Measurements from ENCODE around the gene FBXL17. TPM values are rescaled to one million over a fixed set of nuclear protein-coding genes. Genes with fewer than 3 reads are reported as not detected.
A peak's percentile ranks its signal among the peaks of the same experiment; 100 is the strongest.

The FBXL17 gene
- total RNA-seq, 1 donor from 2014 or later: 12.7 TPM

DNA sequence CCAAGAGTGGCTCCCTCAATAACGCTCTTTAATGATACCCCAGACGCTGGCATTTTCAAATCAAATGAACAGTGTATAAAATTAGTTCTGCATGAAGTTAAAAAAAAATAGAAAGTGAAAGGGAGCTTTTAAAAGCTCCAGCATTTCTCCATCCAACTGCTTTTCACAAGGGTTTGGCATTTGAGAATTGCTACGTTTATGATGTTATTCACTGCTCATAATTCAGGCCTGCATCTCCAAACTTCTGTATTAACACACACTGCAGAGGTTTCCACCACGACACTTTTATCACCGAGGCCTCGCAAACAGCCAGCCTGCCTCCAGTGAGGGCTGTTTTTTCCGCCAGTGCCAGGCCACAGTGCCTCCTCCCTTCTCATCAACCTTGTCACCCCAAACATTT is 505.6 kb downstream of the FBXL17 start:
- no peak for TF ChIP-seq EZH2 (IDR thresholded peaks at IDR 0.05; ENCODE audit: insufficient read depth, low read length)
- TF ChIP-seq, protein P1, sequence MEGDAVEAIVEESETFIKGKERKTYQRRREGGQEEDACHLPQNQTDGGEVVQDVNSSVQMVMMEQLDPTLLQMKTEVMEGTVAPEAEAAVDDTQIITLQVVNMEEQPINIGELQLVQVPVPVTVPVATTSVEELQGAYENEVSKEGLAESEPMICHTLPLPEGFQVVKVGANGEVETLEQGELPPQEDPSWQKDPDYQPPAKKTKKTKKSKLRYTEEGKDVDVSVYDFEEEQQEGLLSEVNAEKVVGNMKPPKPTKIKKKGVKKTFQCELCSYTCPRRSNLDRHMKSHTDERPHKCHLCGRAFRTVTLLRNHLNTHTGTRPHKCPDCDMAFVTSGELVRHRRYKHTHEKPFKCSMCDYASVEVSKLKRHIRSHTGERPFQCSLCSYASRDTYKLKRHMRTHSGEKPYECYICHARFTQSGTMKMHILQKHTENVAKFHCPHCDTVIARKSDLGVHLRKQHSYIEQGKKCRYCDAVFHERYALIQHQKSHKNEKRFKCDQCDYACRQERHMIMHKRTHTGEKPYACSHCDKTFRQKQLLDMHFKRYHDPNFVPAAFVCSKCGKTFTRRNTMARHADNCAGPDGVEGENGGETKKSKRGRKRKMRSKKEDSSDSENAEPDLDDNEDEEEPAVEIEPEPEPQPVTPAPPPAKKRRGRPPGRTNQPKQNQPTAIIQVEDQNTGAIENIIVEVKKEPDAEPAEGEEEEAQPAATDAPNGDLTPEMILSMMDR (IDR thresholded peaks at IDR 0.05; ENCODE audit: insufficient read depth, low read depth, low read length): no peak
- Histone ChIP-seq H3K36me3 (ENCODE audit: insufficient read depth, low read length) (no peaks in the 10 kb centered on the region), H3K4me1 (ENCODE audit: insufficient read depth, low read length) (peaks cover 15% of the 10 kb centered on the region), H2AFZ (ENCODE audit: low read depth, low read length) (no peak overlapping the region), H3K79me2 (ENCODE audit: insufficient read depth, low read length) (no peaks in the 10 kb centered on the region), H3K27ac (ENCODE audit: low read depth, low read length) (no peak overlapping the region), H3K4me2 (ENCODE audit: low read length) (no peak overlapping the region), H3K9me3 (ENCODE audit: insufficient read depth, low read depth, low read length) (no peaks in the 10 kb centered on the region), H4K20me1 (ENCODE audit: insufficient read depth, low read length) (no peaks in the 10 kb centered on the region), H3K27me3 (ENCODE audit: insufficient read depth, low read length) (no peaks in the 10 kb centered on the region), H3K4me3 (ENCODE audit: insufficient read depth, low read depth, low read length) (no peak overlapping the region), H3K9ac (ENCODE audit: low read length) (no peak overlapping the region)
- Mint-ChIP-seq H3K4me1 (ENCODE audit: low read depth, unreplicated experiment) (peaks cover 23% of the 10 kb centered on the region), H3K27ac (ENCODE audit: unreplicated experiment) (peak overlapping the region; percentile 34), H3K36me3 (ENCODE audit: low read depth, unreplicated experiment) (peaks cover 2% of the 10 kb centered on the region), H3K4me3 (ENCODE audit: unreplicated experiment) (no peak overlapping the region), H3K27me3 (ENCODE audit: low read depth, unreplicated experiment) (no peaks in the 10 kb centered on the region), H3K9me3 (ENCODE audit: unreplicated experiment) (no peaks in the 10 kb centered on the region)
- FAIRE-seq: peak; percentile 67
- no peak for DNase-seq (ENCODE audit: low read depth)

DNA sequence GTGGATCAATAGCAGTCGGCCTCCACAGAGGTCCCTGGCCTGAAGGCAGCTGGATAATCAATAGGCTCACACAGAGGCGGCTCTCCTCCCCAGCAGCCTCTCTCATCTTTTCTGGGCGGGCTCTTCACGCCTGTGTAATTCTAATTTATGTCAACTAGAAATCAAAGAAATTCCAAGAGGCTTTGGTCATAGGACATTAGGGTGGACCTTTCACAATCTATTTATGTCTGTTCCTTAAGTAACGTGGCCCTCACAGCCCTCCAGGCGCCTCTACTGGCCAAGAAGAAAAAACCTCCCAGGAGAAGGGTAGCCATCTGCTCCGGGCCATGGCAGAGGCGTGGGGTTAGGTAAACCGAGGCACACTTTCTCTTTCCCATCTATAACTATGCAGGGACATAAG is 506.1 kb downstream of the FBXL17 start:
- H3K9me3 ChIP-seq (ENCODE audit: insufficient read depth, low read depth, low read length): no peaks in the 10 kb centered on the region
- no peak for FAIRE-seq
- H3K27me3 ChIP-seq (ENCODE audit: insufficient read depth, low read length): no peaks in the 10 kb centered on the region
- H3K4me3 ChIP-seq (ENCODE audit: insufficient read depth, low read depth, low read length): no peak overlapping the region
- Mint-ChIP-seq H3K27me3 (ENCODE audit: low read depth, unreplicated experiment) (no peaks in the 10 kb centered on the region), H3K4me1 (ENCODE audit: low read depth, unreplicated experiment) (peaks cover 23% of the 10 kb centered on the region), H3K4me3 (ENCODE audit: unreplicated experiment) (no peak overlapping the region), H3K27ac (ENCODE audit: unreplicated experiment) (peak overlapping the region; percentile 90), H3K36me3 (ENCODE audit: low read depth, unreplicated experiment) (peaks cover 2% of the 10 kb centered on the region), H3K9me3 (ENCODE audit: unreplicated experiment) (no peaks in the 10 kb centered on the region)
- TF ChIP-seq EZH2 (IDR thresholded peaks at IDR 0.05; ENCODE audit: insufficient read depth, low read length): no peak
- TF ChIP-seq, protein P1 (IDR thresholded peaks at IDR 0.05; ENCODE audit: insufficient read depth, low read depth, low read length): peak; percentile 33
- H2AFZ ChIP-seq (ENCODE audit: low read depth, low read length): no peak overlapping the region
- no peaks in the 10 kb centered on the region for H3K79me2 ChIP-seq (ENCODE audit: insufficient read depth, low read length)
- no peak overlapping the region for H3K27ac ChIP-seq (ENCODE audit: low read depth, low read length)
- H3K9ac ChIP-seq (ENCODE audit: low read length): no peak overlapping the region
- H3K36me3 ChIP-seq (ENCODE audit: insufficient read depth, low read length): no peaks in the 10 kb centered on the region
- no peak overlapping the region for H3K4me2 ChIP-seq (ENCODE audit: low read length)
- peak; percentile 83 for DNase-seq (ENCODE audit: low read depth)
- no peaks in the 10 kb centered on the region for H4K20me1 ChIP-seq (ENCODE audit: insufficient read depth, low read length)
- peaks cover 15% of the 10 kb centered on the region for H3K4me1 ChIP-seq (ENCODE audit: insufficient read depth, low read length)

DNA sequence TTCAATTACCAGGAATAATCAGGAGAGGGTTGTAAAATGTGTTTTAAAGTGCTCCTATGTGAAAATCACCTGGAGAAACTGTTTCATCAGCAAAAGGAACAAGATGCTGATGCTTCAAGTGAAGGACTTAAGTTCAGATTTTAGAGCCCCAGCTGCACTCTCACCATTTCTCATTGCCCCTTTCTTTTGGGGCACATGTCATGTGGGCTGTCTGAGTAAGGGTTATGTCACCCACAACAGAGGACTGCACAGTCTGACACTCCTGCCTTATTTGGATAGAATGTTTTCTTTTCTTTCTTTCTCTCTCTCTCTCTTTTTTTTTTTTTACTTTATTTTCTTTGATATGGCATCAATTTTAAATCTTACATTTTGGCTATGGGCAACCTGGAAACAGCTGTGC is 507.1 kb downstream of the FBXL17 start:
- peaks cover 2% of the 10 kb centered on the region for H3K36me3 Mint-ChIP-seq (ENCODE audit: low read depth, unreplicated experiment)
- Histone ChIP-seq H3K27ac (ENCODE audit: low read depth, low read length) (no peak overlapping the region), H3K4me1 (ENCODE audit: insufficient read depth, low read length) (peaks cover 20% of the 10 kb centered on the region), H4K20me1 (ENCODE audit: insufficient read depth, low read length) (no peaks in the 10 kb centered on the region), H2AFZ (ENCODE audit: low read depth, low read length) (no peak overlapping the region), H3K4me2 (ENCODE audit: low read length) (peak overlapping the region; percentile 10), H3K9ac (ENCODE audit: low read length) (no peak overlapping the region), H3K36me3 (ENCODE audit: insufficient read depth, low read length) (no peaks in the 10 kb centered on the region), H3K9me3 (ENCODE audit: insufficient read depth, low read depth, low read length) (no peaks in the 10 kb centered on the region), H3K4me3 (ENCODE audit: insufficient read depth, low read depth, low read length) (no peak overlapping the region), H3K27me3 (ENCODE audit: insufficient read depth, low read length) (no peaks in the 10 kb centered on the region), H3K79me2 (ENCODE audit: insufficient read depth, low read length) (no peaks in the 10 kb centered on the region)
- no peak overlapping the region for H3K4me3 Mint-ChIP-seq (ENCODE audit: unreplicated experiment)
- H3K4me1 Mint-ChIP-seq (ENCODE audit: low read depth, unreplicated experiment): peaks cover 25% of the 10 kb centered on the region
- FAIRE-seq (peak; percentile 26), DNase-seq (ENCODE audit: low read depth) (peak; percentile 35)
- TF ChIP-seq EZH2 (IDR thresholded peaks at IDR 0.05; ENCODE audit: insufficient read depth, low read length): no peak
- TF ChIP-seq, protein P1 (IDR thresholded peaks at IDR 0.05; ENCODE audit: insufficient read depth, low read depth, low read length): no peak
- no peaks in the 10 kb centered on the region for H3K27me3 Mint-ChIP-seq (ENCODE audit: low read depth, unreplicated experiment)
- no peaks in the 10 kb centered on the region for H3K9me3 Mint-ChIP-seq (ENCODE audit: unreplicated experiment)
- H3K27ac Mint-ChIP-seq (ENCODE audit: unreplicated experiment): no peak overlapping the region
